Natural killer cell (primary cell): ENCODE results near the gene MANSC4. TPM values are rescaled to one million over a fixed set of nuclear protein-coding genes. Genes with fewer than 3 reads are reported as not detected.
"Not testable (repeated sequence)": the region's sequence is repeated elsewhere in the genome, so short reads cannot be mapped to it uniquely, and the experiment has no call there.

Source experiments
- ATAC-seq, 3 donors: fragments of 150-1000 bp in 2 of 3; fragments of 200-7000 bp in 1 of 3; cut with Tn5 transposase; 1 replicate in 1 of 3; 2 replicates in 2 of 3; pipeline ENCODE4 v1.10.0; 2021; ENCODE audit warnings: mild to moderate bottlenecking in 2 of 3, moderate library complexity in 2 of 3
- DNase-seq, 2 donors: peaks; one replicate each; pipeline versions ENCODE4 v3.0.0 to v3.0.0-alpha.2; 2013 to 2021; ENCODE audit warnings: mixed read lengths in 1 of 2
- H3K27ac ChIP-seq: one replicate; pipeline ENCODE4 v1.5.1; 2013; ENCODE audit warnings: mild to moderate bottlenecking, low read length
- H3K27me3 ChIP-seq: one replicate; pipeline ENCODE4 v1.6.1; 2013; ENCODE audit warnings: low read length; ENCODE audit not compliant: control insufficient read depth, insufficient read depth
- H3K36me3 ChIP-seq: one replicate; pipeline ENCODE4 v1.6.1; 2013; ENCODE audit warnings: low read length; ENCODE audit not compliant: control insufficient read depth, insufficient read depth
- H3K4me1 ChIP-seq: one replicate; pipeline ENCODE4 v1.6.1; 2013; ENCODE audit warnings: low read length; ENCODE audit not compliant: control insufficient read depth, insufficient read depth
- H3K4me3 ChIP-seq: one replicate; pipeline ENCODE4 v1.5.1; 2013; ENCODE audit warnings: low read length
- H3K9me3 ChIP-seq: one replicate; pipeline ENCODE4 v1.6.1; 2013; ENCODE audit warnings: low read length; ENCODE audit not compliant: control insufficient read depth, insufficient read depth
- H3K27ac Mint-ChIP-seq, 2 donors: one replicate each; pipeline ENCODE4 v1.8.0; 2022; ENCODE audit warnings: mild to moderate bottlenecking in 2 of 2, mixed read lengths in 2 of 2, moderate library complexity in 1 of 2
- H3K27me3 Mint-ChIP-seq, 2 donors: one replicate each; pipeline ENCODE4 v1.8.0; 2022; ENCODE audit warnings: low read depth in 2 of 2, mixed read lengths in 2 of 2
- H3K36me3 Mint-ChIP-seq: one replicate; pipeline ENCODE4 v1.8.0; 2022; ENCODE audit warnings: mixed read lengths
- H3K4me1 Mint-ChIP-seq, 2 donors: one replicate each; pipeline ENCODE4 v1.8.0; 2022; ENCODE audit warnings: mixed read lengths in 2 of 2
- H3K4me3 Mint-ChIP-seq: one replicate; pipeline ENCODE4 v1.8.0; 2022; ENCODE audit warnings: mild to moderate bottlenecking, moderate library complexity, mixed read lengths
- H3K9me3 Mint-ChIP-seq, 2 donors: one replicate each; pipeline ENCODE4 v1.8.0; 2022; ENCODE audit warnings: mixed read lengths in 2 of 2
- CTCF ChIP-seq: fragments of 200-600 bp; IDR thresholded peaks from one replicate; pipeline ENCODE4 v1.8.0; 2022; ENCODE audit warnings: antibody characterized with exemption
- WGBS: methylation state at CpG from one replicate; pipeline ENCODE4 v1.1.7; 2013; ENCODE audit warnings: missing lambda C conversion rate; ENCODE audit not compliant: insufficient coverage; 5-methylcytosine and 5-hydroxymethylcytosine counted together
- intact Hi-C: fragments of 100-400 bp; cut with micrococcal nuclease; formaldehyde crosslinking; loops from one replicate; pipeline ENCODE4 v1.14.2; 2022
- total RNA-seq, 4 donors: library from RNA; stranded (reverse); fragments of 120-200 nt in 1 of 4; gene quantifications; one replicate each; pipeline versions ENCODE4 v1.2.3 to v1.2.4, GENCODE V29; 2013 to 2022

MANSC4 gene
- total RNA-seq, 3 donors from 2014 or later (not counting 1 experiment from before 2014, with no cell fraction given) = not detected

- H3K4me1 ChIP-seq = no peaks in the 10 kb centered on the region
- no peak for DNase-seq
- H3K36me3 ChIP-seq = peaks cover 15% of the 10 kb centered on the region
- peak overlapping the region in 1 of 2 donors; percentile 45 for H3K27ac Mint-ChIP-seq
- H3K4me3 Mint-ChIP-seq = no peak overlapping the region
- no peaks in the 10 kb centered on the region for H3K27me3 Mint-ChIP-seq
- H3K36me3 Mint-ChIP-seq = peaks cover 8% of the 10 kb centered on the region
- intact Hi-C loops = no loop called here
- TF ChIP-seq CTCF = no peak
- no peak for ATAC-seq
- no peaks in the 10 kb centered on the region for H3K9me3 Mint-ChIP-seq
- H3K4me1 Mint-ChIP-seq = no peaks in the 10 kb centered on the region
- no peaks in the 10 kb centered on the region for H3K27me3 ChIP-seq
- H3K9me3 ChIP-seq = no peaks in the 10 kb centered on the region
- H3K27ac ChIP-seq = no peak overlapping the region
- no peak overlapping the region for H3K4me3 ChIP-seq
- WGBS = 99% methylated on average over 3 of the region's 3 CpGs
Measured at GRCh38 chr12:27754795-27755194, 25.2 kb downstream of the MANSC4 start.

GRCh38 chr12:27751386-27752047 lies 28.5 kb downstream of the MANSC4 start:
- Mint-ChIP-seq H3K36me3 (peaks cover 15% of the 10 kb centered on the region), H3K27me3 (no peaks in the 10 kb centered on the region), H3K4me3 (no peak overlapping the region), H3K4me1 (no peaks in the 10 kb centered on the region), H3K27ac (no peak overlapping the region), H3K9me3 (no peaks in the 10 kb centered on the region)
- intact Hi-C loops = no loop called here
- Histone ChIP-seq H3K4me1 (no peaks in the 10 kb centered on the region), H3K9me3 (no peaks in the 10 kb centered on the region), H3K36me3 (peaks cover 15% of the 10 kb centered on the region), H3K4me3 (no peak overlapping the region), H3K27ac (no peak overlapping the region), H3K27me3 (no peaks in the 10 kb centered on the region)
- DNase-seq = no peak
- TF ChIP-seq CTCF = no peak
- 96% methylated on average over 15 of the region's 15 CpGs for WGBS
- no peak for ATAC-seq

GRCh38 chr12:27747111-27747820 lies 32.8 kb downstream of the MANSC4 start:
- Mint-ChIP-seq H3K4me3 (no peak overlapping the region), H3K27ac (peak overlapping the region in 1 of 2 donors; percentile 5), H3K9me3 (no peaks in the 10 kb centered on the region), H3K36me3 (peaks cover 14% of the 10 kb centered on the region), H3K27me3 (no peaks in the 10 kb centered on the region), H3K4me1 (no peaks in the 10 kb centered on the region)
- peaks cover 10% of the 10 kb centered on the region for H3K36me3 ChIP-seq
- DNase-seq (no peak), ATAC-seq (no peak)
- no peaks in the 10 kb centered on the region for H3K27me3 ChIP-seq
- H3K4me3 ChIP-seq = no peak overlapping the region
- H3K4me1 ChIP-seq = no peaks in the 10 kb centered on the region
- intact Hi-C loops = no loop called here
- H3K9me3 ChIP-seq = no peaks in the 10 kb centered on the region
- no peak for TF ChIP-seq CTCF
- 100% methylated on average over 1 of the region's 3 CpGs for WGBS
- no peak overlapping the region for H3K27ac ChIP-seq

- peaks cover 14% of the 10 kb centered on the region for H3K36me3 ChIP-seq
- H3K4me3 ChIP-seq, H3K27ac ChIP-seq, H3K27me3 ChIP-seq, intact Hi-C loops, DNase-seq, H3K4me1 ChIP-seq, H3K4me3 Mint-ChIP-seq, H3K4me1 Mint-ChIP-seq, H3K27me3 Mint-ChIP-seq, H3K9me3 Mint-ChIP-seq, H3K27ac Mint-ChIP-seq, H3K9me3 ChIP-seq, ATAC-seq: not testable (repeated sequence)
- 100% methylated on average over 1 of the region's 1 CpG for WGBS
- peaks cover 14% of the 10 kb centered on the region for H3K36me3 Mint-ChIP-seq
Measured at GRCh38 chr12:27745734-27746133, 34.3 kb downstream of the MANSC4 start.
